Measurements from ENCODE around the gene CUL7.

DNA sequence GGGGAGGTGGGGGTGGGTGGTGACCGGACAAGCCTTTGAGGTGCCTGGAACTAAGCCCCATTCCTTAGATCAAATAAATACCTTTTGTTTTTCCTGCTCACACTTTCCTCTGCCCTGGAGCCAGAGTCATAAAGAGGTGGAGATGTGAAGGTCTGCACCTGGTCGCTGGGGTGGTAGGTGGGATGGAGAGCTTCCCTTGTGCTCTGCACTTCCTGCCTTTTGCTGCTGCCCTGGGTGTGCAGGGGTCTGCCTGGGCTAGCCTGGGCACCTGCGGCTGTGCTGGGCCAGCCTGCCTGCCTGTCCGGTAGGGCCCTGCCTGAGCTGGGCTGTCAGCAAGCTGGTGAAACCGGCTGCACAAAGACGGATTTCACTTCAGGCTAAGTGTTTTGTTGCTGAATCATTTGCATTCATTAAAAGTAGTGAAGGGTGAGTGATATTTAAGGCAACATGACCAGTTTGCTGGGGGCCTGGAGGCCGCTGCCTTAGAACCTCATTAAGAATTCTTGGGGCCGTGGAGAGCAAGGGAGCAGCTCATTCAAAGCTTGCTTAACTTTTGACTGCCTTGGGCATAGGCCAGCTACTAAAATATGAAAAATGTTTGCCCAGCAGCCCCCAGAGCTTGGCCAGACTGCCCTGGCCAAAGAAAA, 42.9 kb upstream of the CUL7 start:
- TF ChIP-seq, protein P1, sequence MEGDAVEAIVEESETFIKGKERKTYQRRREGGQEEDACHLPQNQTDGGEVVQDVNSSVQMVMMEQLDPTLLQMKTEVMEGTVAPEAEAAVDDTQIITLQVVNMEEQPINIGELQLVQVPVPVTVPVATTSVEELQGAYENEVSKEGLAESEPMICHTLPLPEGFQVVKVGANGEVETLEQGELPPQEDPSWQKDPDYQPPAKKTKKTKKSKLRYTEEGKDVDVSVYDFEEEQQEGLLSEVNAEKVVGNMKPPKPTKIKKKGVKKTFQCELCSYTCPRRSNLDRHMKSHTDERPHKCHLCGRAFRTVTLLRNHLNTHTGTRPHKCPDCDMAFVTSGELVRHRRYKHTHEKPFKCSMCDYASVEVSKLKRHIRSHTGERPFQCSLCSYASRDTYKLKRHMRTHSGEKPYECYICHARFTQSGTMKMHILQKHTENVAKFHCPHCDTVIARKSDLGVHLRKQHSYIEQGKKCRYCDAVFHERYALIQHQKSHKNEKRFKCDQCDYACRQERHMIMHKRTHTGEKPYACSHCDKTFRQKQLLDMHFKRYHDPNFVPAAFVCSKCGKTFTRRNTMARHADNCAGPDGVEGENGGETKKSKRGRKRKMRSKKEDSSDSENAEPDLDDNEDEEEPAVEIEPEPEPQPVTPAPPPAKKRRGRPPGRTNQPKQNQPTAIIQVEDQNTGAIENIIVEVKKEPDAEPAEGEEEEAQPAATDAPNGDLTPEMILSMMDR (IDR thresholded peaks at IDR 0.05), result no peak
- TF ChIP-seq POLR2A (IDR thresholded peaks at IDR 0.05), result no peak
- no peak for TF ChIP-seq EP300 (IDR thresholded peaks at IDR 0.05)
